Mammary epithelial cell (primary cell): ENCODE data around the gene HES4.

Experiments
- CTCF ChIP-seq, 2 donors: IDR thresholded peaks in 1 of 2; conservative IDR thresholded peaks in 1 of 2; 2 replicates each; pipeline ENCODE4 v1.5.1; 2011 to 2012; ENCODE audit warnings: inconsistent platforms in 2 of 2, low read length in 2 of 2, mild to moderate bottlenecking in 2 of 2, control low read depth in 1 of 2, low read depth in 1 of 2; ENCODE audit not compliant: insufficient read depth in 1 of 2; ENCODE audit errors: extremely low read depth in 1 of 2
- EZH2 ChIP-seq: IDR thresholded peaks from 2 replicates; pipeline ENCODE4 v1.6.1; 2012; ENCODE audit warnings: low read length, inconsistent platforms, borderline replicate concordance

- TF ChIP-seq CTCF (conservative IDR thresholded peaks at IDR 0.05 in 1 of 2, IDR thresholded peaks at IDR 0.05 in 1 of 2; ENCODE audit: extremely low read depth in 1 of 2, insufficient read depth in 1 of 2, low read depth in 1 of 2, low read length in 2 of 2) (no peak), EZH2 (no peak)
Measured at GRCh38 chr1:1035291-1035943, 35.5 kb upstream of the HES4 start.
